ENCODE results near the gene ANKRD18B.
"Not testable (repeated sequence)": the region's sequence is repeated elsewhere in the genome, so short reads cannot be mapped to it uniquely, and the experiment has no call there.

The ANKRD18B gene

DNA sequence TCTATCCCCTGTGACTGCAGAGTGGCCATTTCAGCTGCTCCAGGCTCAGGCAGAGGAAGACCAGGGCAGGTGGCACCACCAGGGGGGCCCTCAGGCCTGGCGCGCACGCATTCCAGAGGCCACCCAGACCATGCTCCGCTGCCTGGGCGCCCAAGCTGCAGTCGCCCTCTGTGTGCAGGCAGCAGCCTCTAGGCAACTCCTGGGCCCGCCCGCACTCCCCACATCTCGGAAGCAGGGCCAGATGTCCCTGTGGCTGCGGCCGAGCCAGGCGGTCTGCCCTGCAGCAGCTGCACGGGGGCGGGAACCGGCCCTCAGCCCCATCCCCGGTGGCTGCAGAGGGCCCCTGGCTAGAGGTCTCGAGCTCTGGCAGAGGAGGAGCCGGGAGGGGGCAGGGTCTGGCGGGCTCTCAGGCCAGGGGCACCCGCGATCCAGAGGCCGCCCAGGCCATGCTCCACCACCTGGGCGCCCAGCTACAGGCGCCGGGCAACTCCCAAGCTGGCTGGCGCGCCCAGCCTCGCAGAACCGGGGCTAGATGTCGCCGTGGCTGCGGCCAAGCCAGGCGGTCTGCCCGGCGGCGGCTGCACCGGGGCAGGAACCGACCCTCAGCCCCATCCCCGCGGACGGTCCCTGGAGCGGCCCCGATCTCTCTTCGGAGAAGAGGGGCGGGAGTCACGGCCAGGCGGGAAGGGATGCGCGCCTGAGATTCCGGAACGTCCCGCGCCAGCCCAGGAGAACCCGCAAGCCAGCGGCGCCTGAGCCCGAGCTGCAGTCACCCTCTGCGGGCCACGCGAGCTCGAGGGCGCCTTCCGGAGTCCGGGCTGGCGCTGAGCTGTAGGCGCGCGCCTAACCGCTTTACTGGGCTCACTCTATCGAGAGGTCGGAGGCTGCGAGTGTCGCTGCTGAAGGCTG, at the start of gene ANKRD18B:
Gene ANKRD18B (plus strand): TSS at position 855 of the 909 bp plus-strand sequence. CDS start 239 bp downstream, outside the sequence.
- H3K27ac ChIP-seq, H3K9me3 ChIP-seq, H3K36me3 ChIP-seq: not testable (repeated sequence)
- Histone ChIP-seq H3K4me1 (ENCODE audit: control insufficient read depth in 1 of 2, insufficient read depth in 1 of 2, low read depth in 1 of 2, low read length in 1 of 2) (peaks cover 3 to 14% of the 10 kb centered on the region in 2 experiments), H3K4me3 (ENCODE audit: low read depth in 1 of 2, low read length in 1 of 2) (peak within 1 kb of the TSS in 1 of 2 experiments; percentile 35), H3K27me3 (peaks cover 76% of the 10 kb centered on the region)

GRCh38 chr9:33475357-33475756, 48.7 kb upstream of the ANKRD18B start:
- H3K4me1 ChIP-seq (ENCODE audit: control insufficient read depth in 1 of 2, insufficient read depth in 1 of 2, low read depth in 1 of 2, low read length in 1 of 2) = peaks cover 13 to 18% of the 10 kb centered on the region in 2 experiments
- H3K36me3 ChIP-seq = peaks cover 12% of the 10 kb centered on the region
- no peaks in the 10 kb centered on the region for H3K27me3 ChIP-seq
- H3K27ac ChIP-seq = no peak overlapping the region
- no peaks in the 10 kb centered on the region for H3K9me3 ChIP-seq
- TF ChIP-seq, protein P1, sequence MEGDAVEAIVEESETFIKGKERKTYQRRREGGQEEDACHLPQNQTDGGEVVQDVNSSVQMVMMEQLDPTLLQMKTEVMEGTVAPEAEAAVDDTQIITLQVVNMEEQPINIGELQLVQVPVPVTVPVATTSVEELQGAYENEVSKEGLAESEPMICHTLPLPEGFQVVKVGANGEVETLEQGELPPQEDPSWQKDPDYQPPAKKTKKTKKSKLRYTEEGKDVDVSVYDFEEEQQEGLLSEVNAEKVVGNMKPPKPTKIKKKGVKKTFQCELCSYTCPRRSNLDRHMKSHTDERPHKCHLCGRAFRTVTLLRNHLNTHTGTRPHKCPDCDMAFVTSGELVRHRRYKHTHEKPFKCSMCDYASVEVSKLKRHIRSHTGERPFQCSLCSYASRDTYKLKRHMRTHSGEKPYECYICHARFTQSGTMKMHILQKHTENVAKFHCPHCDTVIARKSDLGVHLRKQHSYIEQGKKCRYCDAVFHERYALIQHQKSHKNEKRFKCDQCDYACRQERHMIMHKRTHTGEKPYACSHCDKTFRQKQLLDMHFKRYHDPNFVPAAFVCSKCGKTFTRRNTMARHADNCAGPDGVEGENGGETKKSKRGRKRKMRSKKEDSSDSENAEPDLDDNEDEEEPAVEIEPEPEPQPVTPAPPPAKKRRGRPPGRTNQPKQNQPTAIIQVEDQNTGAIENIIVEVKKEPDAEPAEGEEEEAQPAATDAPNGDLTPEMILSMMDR (IDR thresholded peaks at IDR 0.05) = no peak
- no peak overlapping the region for H3K4me3 ChIP-seq (ENCODE audit: low read depth in 1 of 2, low read length in 1 of 2)

DNA sequence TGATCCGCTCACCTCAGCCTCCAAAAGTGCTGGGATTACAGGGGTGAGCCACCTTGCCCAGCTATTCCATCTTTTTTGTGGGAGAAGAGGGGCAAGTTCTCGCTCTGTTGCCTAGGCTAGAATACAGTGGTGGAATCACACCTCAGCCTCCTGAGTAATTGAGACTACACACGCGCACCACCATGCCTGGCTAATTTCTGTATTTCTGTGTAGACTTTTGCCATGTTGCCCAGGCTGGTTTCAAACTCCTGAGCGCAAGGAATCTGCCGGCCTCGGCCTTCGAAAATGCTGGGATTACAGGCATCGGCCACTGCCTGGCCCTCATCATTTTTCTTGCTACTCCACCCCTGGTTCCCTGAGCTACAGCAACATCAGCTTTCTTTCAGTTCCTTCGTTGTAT, 47.5 kb upstream of the ANKRD18B start:
- Histone ChIP-seq H3K9me3 (no peaks in the 10 kb centered on the region), H3K4me3 (ENCODE audit: low read depth in 1 of 2, low read length in 1 of 2) (no peak overlapping the region), H3K27me3 (no peaks in the 10 kb centered on the region), H3K27ac (no peak overlapping the region), H3K4me1 (ENCODE audit: control insufficient read depth in 1 of 2, insufficient read depth in 1 of 2, low read depth in 1 of 2, low read length in 1 of 2) (peaks cover 13 to 18% of the 10 kb centered on the region in 2 experiments), H3K36me3 (peaks cover 5% of the 10 kb centered on the region)
- TF ChIP-seq, protein P1 (IDR thresholded peaks at IDR 0.05) = no peak

GRCh38 chr9:33480106-33480505, 43.9 kb upstream of the ANKRD18B start:
- Histone ChIP-seq H3K27ac (no peak overlapping the region), H3K4me3 (ENCODE audit: low read depth in 1 of 2, low read length in 1 of 2) (no peak overlapping the region)

GRCh38 chr9:33480976-33481375, 43.1 kb upstream of the ANKRD18B start:
- H3K27me3 ChIP-seq = no peaks in the 10 kb centered on the region
- H3K4me3 ChIP-seq (ENCODE audit: low read depth in 1 of 2, low read length in 1 of 2) = no peak overlapping the region
- no peaks in the 10 kb centered on the region for H3K4me1 ChIP-seq (ENCODE audit: control insufficient read depth in 1 of 2, insufficient read depth in 1 of 2, low read depth in 1 of 2, low read length in 1 of 2)
- H3K9me3 ChIP-seq = no peaks in the 10 kb centered on the region
- no peak overlapping the region for H3K27ac ChIP-seq
- TF ChIP-seq, protein P1 (IDR thresholded peaks at IDR 0.05) = no peak
- H3K36me3 ChIP-seq = no peaks in the 10 kb centered on the region

More at GRCh38 chr9:33480106-33480505, 43.9 kb upstream of the ANKRD18B start:
- TF ChIP-seq, protein P1 (IDR thresholded peaks at IDR 0.05) = no peak
- Histone ChIP-seq H3K36me3 (no peaks in the 10 kb centered on the region), H3K4me1 (ENCODE audit: control insufficient read depth in 1 of 2, insufficient read depth in 1 of 2, low read depth in 1 of 2, low read length in 1 of 2) (no peaks in the 10 kb centered on the region), H3K9me3 (no peaks in the 10 kb centered on the region), H3K27me3 (no peaks in the 10 kb centered on the region)

- H3K27ac ChIP-seq; H3K36me3 ChIP-seq; H3K4me3 ChIP-seq (ENCODE audit: low read depth in 1 of 2, low read length in 1 of 2); H3K27me3 ChIP-seq; H3K9me3 ChIP-seq; H3K4me1 ChIP-seq (ENCODE audit: control insufficient read depth in 1 of 2, insufficient read depth in 1 of 2, low read depth in 1 of 2, low read length in 1 of 2): not testable (repeated sequence)
These were observed 38.7 kb upstream of the ANKRD18B start for GRCh38 chr9:33485312-33485711.

Data from neutrophil (primary cell).